ENCODE data around the gene MACROD2. TPM values are rescaled to one million over a fixed set of nuclear protein-coding genes. Genes with fewer than 3 reads are reported as not detected.

The MACROD2 gene
- total and polyA plus RNA-seq, 4 donors: 0.66 to 10.5 (median 3.3) TPM

DNA sequence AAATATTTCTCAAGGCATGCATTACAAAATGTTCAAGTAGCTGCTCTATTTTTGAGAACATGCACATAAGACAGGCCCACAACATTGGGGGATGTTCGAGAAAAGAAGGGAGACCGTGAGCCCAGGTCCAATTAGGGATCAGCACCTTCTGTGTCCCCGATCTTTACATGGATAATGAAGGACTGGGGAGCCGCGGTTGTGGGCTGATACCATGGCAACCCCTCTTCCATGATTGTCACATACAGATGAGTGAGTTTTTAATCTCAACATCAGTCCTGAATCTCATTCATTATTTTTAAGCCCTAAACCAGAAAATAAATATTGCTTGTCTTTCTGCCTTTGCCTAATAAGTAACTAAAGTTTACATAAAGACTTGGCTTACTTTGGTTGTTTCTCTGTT is 1642.2 kb downstream of the MACROD2 start:
- no peak for DNase-seq (ENCODE audit: low spot score)
- Histone ChIP-seq H3K27ac (ENCODE audit: low read depth in 1 of 2, low read length in 2 of 2) (no peak overlapping the region), H3K9ac (ENCODE audit: low read depth in 1 of 2, low read length in 2 of 2) (no peak overlapping the region), H3K9me3 (ENCODE audit: control insufficient read depth in 4 of 4, low read length in 3 of 4) (no peaks in the 10 kb centered on the region), H3K4me3 (ENCODE audit: low read depth in 1 of 3, low read length in 3 of 3) (no peak overlapping the region), H3K36me3 (ENCODE audit: control insufficient read depth in 4 of 4, insufficient read depth in 3 of 4, low read depth in 1 of 4, low read length in 3 of 4) (no peaks in the 10 kb centered on the region), H3K4me1 (ENCODE audit: control insufficient read depth in 4 of 4, insufficient read depth in 4 of 4, low read length in 3 of 4) (peaks cover 0 to 4% (median 0%) of the 10 kb centered on the region in 4 donors), H3K27me3 (ENCODE audit: control insufficient read depth in 4 of 4, insufficient read depth in 4 of 4, low read length in 3 of 4) (no peaks in the 10 kb centered on the region)
- no peak for TF ChIP-seq RXRA (IDR thresholded peaks at IDR 0.05)
- TF ChIP-seq TAF1 (conservative IDR thresholded peaks at IDR 0.05): no peak
- TF ChIP-seq NR2F2 (IDR thresholded peaks at IDR 0.05): no peak
- no peak for TF ChIP-seq MAX (IDR thresholded peaks at IDR 0.05)
- TF ChIP-seq FOXA2 (IDR thresholded peaks at IDR 0.05): no peak
- no peak for TF ChIP-seq REST (IDR thresholded peaks at IDR 0.05)
- no peak for TF ChIP-seq YY1 (IDR thresholded peaks at IDR 0.05)
- no peak for TF ChIP-seq GABPA (IDR thresholded peaks at IDR 0.05 in 1 of 2, conservative IDR thresholded peaks at IDR 0.05 in 1 of 2)
- no peak for TF ChIP-seq FOXA1 (IDR thresholded peaks at IDR 0.05)
- TF ChIP-seq HNF4A (conservative IDR thresholded peaks at IDR 0.05): no peak
- TF ChIP-seq ZBTB33 (IDR thresholded peaks at IDR 0.05): no peak
- 77% methylated on average over 5 of the region's 5 CpGs for WGBS

DNA sequence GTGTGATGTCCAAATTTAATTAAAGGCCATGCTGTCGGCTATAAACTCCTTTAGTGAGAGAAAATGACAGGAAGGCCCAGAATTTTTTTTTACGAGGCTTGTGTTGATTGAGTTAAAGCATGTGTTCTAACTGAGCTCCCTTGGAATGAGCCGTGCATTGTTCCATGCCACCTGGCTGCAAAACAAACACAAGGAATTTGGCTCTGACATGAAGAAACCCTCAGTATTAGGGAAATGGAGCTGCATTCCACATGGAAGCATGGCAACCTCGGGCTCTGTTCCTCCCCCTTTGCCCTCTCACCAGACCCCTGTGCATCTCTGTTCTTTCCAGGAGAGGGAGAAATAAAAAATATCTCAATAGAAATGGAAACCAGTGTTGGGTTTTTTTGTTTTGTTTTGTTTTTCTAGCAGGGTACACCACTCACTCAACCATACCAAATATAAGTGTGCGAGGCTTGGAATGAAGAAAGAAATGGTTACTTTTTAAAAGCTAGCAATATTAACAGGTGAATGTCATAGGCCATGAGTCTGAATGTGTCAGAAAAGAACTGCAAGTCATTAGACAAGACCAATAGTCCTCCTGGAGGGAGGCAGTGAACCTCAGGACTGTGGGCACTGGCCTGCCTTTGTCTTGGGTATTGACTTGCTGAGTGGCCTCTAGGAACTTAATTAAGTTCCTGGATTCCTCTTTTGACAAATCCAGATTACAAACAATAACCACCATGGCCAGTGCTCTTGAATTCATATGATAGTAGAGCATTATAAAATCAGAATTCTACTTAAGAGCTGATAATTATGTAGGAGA is 1642.8 kb downstream of the MACROD2 start:
- H3K36me3 ChIP-seq (ENCODE audit: control insufficient read depth in 4 of 4, insufficient read depth in 3 of 4, low read depth in 1 of 4, low read length in 3 of 4): no peaks in the 10 kb centered on the region

More for the DNA sequence above, 1642.8 kb downstream of the MACROD2 start:
- Histone ChIP-seq H3K27ac (ENCODE audit: low read depth in 1 of 2, low read length in 2 of 2) (no peak overlapping the region), H3K9me3 (ENCODE audit: control insufficient read depth in 4 of 4, low read length in 3 of 4) (no peaks in the 10 kb centered on the region), H3K4me1 (ENCODE audit: control insufficient read depth in 4 of 4, insufficient read depth in 4 of 4, low read length in 3 of 4) (peaks cover 0 to 4% (median 0%) of the 10 kb centered on the region in 4 donors), H3K4me3 (ENCODE audit: low read depth in 1 of 3, low read length in 3 of 3) (no peak overlapping the region), H3K9ac (ENCODE audit: low read depth in 1 of 2, low read length in 2 of 2) (no peak overlapping the region), H3K27me3 (ENCODE audit: control insufficient read depth in 4 of 4, insufficient read depth in 4 of 4, low read length in 3 of 4) (no peaks in the 10 kb centered on the region)
- TF ChIP-seq FOXA1 (IDR thresholded peaks at IDR 0.05): no peak
- TF ChIP-seq NR2F2 (IDR thresholded peaks at IDR 0.05): no peak
- TF ChIP-seq, protein P1, sequence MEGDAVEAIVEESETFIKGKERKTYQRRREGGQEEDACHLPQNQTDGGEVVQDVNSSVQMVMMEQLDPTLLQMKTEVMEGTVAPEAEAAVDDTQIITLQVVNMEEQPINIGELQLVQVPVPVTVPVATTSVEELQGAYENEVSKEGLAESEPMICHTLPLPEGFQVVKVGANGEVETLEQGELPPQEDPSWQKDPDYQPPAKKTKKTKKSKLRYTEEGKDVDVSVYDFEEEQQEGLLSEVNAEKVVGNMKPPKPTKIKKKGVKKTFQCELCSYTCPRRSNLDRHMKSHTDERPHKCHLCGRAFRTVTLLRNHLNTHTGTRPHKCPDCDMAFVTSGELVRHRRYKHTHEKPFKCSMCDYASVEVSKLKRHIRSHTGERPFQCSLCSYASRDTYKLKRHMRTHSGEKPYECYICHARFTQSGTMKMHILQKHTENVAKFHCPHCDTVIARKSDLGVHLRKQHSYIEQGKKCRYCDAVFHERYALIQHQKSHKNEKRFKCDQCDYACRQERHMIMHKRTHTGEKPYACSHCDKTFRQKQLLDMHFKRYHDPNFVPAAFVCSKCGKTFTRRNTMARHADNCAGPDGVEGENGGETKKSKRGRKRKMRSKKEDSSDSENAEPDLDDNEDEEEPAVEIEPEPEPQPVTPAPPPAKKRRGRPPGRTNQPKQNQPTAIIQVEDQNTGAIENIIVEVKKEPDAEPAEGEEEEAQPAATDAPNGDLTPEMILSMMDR (IDR thresholded peaks at IDR 0.05; ENCODE audit: low read depth, low read length, missing input control): no peak
- TF ChIP-seq YY1 (IDR thresholded peaks at IDR 0.05): no peak
- TF ChIP-seq SP1 (IDR thresholded peaks at IDR 0.05): no peak
- no peak for TF ChIP-seq RAD21 (IDR thresholded peaks at IDR 0.05)
- no peak for TF ChIP-seq MAX (IDR thresholded peaks at IDR 0.05)
- 42% methylated on average over 5 of the region's 5 CpGs for WGBS
- no peak for DNase-seq (ENCODE audit: low spot score)

All from liver (tissue), 9 donors.